Smooth muscle cell (in vitro differentiated cells): ENCODE data around the gene CYP8B1. TPM values are rescaled to one million over a fixed set of nuclear protein-coding genes. Genes with fewer than 3 reads are reported as not detected.

Source experiments
- DNase-seq: peaks from one replicate; lab custom pipeline; 2025; ENCODE audit not compliant: unreplicated experiment; lab: John Stamatoyannopoulos, UW
- H2AFZ ChIP-seq: fragments of 200-600 bp; sonication (generic); 2 replicates; pipeline ENCODE4 v1.6.0; 2016; ENCODE audit warnings: antibody characterized with exemption, low read depth, mild to moderate bottlenecking
- H3F3A ChIP-seq: fragments of 200-600 bp; sonication (generic); 2 replicates; pipeline ENCODE4 v1.6.0; 2017; ENCODE audit warnings: antibody characterized with exemption, low read depth
- H3K27ac ChIP-seq: fragments of 200-600 bp; sonication (generic); 2 replicates; pipeline ENCODE4 v1.5.1; 2016; ENCODE audit warnings: low read depth, mild to moderate bottlenecking
- H3K27me3 ChIP-seq: fragments of 200-600 bp; sonication (generic); 2 replicates; pipeline ENCODE4 v1.6.1; 2016; ENCODE audit warnings: low read depth, mild to moderate bottlenecking
- H3K36me3 ChIP-seq: fragments of 200-600 bp; sonication (generic); 2 replicates; pipeline ENCODE4 v1.5.1; 2016; ENCODE audit warnings: low read depth
- H3K4me1 ChIP-seq: fragments of 200-600 bp; sonication (generic); 2 replicates; pipeline ENCODE4 v1.5.1; 2016; ENCODE audit warnings: low read depth
- H3K4me2 ChIP-seq: fragments of 200-600 bp; sonication (generic); 2 replicates; pipeline ENCODE4 v1.6.0; 2016; ENCODE audit warnings: mild to moderate bottlenecking
- H3K4me3 ChIP-seq: fragments of 200-600 bp; sonication (generic); 2 replicates; pipeline ENCODE4 v1.5.1; 2016; ENCODE audit warnings: mild to moderate bottlenecking
- H3K79me2 ChIP-seq: fragments of 200-600 bp; sonication (generic); 2 replicates; pipeline ENCODE4 v1.6.0; 2016; ENCODE audit warnings: low read depth, mild to moderate bottlenecking
- H3K9ac ChIP-seq: fragments of 200-600 bp; sonication (generic); 2 replicates; pipeline ENCODE4 v1.6.0; 2016; ENCODE audit warnings: low read depth
- H3K9me3 ChIP-seq: fragments of 200-600 bp; sonication (generic); replicated peaks from 2 replicates; pipeline ENCODE4 v1.5.1; 2016; ENCODE audit warnings: low read depth
- H4K20me1 ChIP-seq: fragments of 200-600 bp; sonication (generic); 2 replicates; pipeline ENCODE4 v1.6.0; 2016; ENCODE audit warnings: low read depth
- WGBS: methylation state at CpG from one replicate; pipeline ENCODE4 v1.1.7; 2016; ENCODE audit warnings: low lambda C conversion rate; 5-methylcytosine and 5-hydroxymethylcytosine counted together
- polyA plus RNA-seq: library from polyadenylated mRNA; unstranded; fragments of >200 nt; fragmentation: Nextera tagmentation; extraction: Ambion mirVana; gene quantifications from 2 replicates; pipeline ENCODE4 v1.2.1, GENCODE V29; 2016
- total RNA-seq: library from RNA; depleted of rRNA; stranded (reverse); fragments of >200 nt; gene quantifications from 2 replicates; pipeline ENCODE4 v1.2.3, GENCODE V29; 2014
- TF ChIP-seq, protein P1 (sequence below): fragments of 200-600 bp; sonication (generic); IDR thresholded peaks from 2 replicates; pipeline ENCODE4 v1.5.1; 2017; ENCODE audit warnings: borderline replicate concordance, mild to moderate bottlenecking, antibody characterized with exemption; ENCODE audit not compliant: insufficient read depth, poor library complexity, severe bottlenecking

CYP8B1 gene
- total and polyA plus RNA-seq, 2 experiments from 2014 or later, result not detected

DNA sequence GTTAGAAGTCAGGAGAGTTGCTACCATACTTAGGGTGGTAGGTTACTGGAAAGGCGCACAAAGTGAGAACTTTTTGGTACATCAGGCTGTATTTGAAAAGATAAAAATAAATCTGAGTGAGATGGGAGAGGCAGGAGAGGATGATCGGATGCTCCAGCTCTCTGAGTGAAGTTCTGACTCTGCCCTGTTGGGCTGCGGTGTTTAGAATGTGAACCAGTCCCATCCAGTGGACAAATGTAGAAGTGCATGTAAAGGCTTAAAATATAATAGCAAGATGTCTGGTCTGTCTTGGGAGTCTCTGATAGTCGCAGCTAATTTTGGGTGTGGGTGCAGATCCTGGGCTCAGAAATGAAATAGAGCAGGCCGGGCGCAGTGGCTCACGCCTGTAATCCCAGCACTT, 36.1 kb downstream of the CYP8B1 start:
- no peaks in the 10 kb centered on the region for H4K20me1 ChIP-seq
- H3K4me1 ChIP-seq, result no peaks in the 10 kb centered on the region
- no peak for DNase-seq
- TF ChIP-seq, protein P1, sequence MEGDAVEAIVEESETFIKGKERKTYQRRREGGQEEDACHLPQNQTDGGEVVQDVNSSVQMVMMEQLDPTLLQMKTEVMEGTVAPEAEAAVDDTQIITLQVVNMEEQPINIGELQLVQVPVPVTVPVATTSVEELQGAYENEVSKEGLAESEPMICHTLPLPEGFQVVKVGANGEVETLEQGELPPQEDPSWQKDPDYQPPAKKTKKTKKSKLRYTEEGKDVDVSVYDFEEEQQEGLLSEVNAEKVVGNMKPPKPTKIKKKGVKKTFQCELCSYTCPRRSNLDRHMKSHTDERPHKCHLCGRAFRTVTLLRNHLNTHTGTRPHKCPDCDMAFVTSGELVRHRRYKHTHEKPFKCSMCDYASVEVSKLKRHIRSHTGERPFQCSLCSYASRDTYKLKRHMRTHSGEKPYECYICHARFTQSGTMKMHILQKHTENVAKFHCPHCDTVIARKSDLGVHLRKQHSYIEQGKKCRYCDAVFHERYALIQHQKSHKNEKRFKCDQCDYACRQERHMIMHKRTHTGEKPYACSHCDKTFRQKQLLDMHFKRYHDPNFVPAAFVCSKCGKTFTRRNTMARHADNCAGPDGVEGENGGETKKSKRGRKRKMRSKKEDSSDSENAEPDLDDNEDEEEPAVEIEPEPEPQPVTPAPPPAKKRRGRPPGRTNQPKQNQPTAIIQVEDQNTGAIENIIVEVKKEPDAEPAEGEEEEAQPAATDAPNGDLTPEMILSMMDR, result peak; percentile 62
- H3K4me2 ChIP-seq, result no peak overlapping the region
- no peaks in the 10 kb centered on the region for H3K36me3 ChIP-seq
- no peaks in the 10 kb centered on the region for H3K9me3 ChIP-seq
- H3K79me2 ChIP-seq, result no peaks in the 10 kb centered on the region
- H3K4me3 ChIP-seq, result no peak overlapping the region
- no peaks in the 10 kb centered on the region for H3K27me3 ChIP-seq
- 70% methylated on average over 7 of the region's 7 CpGs for WGBS
- no peak overlapping the region for H3K27ac ChIP-seq
- no peak overlapping the region for H3K9ac ChIP-seq
- no peaks in the 10 kb centered on the region for H3F3A ChIP-seq
- no peak overlapping the region for H2AFZ ChIP-seq

DNA sequence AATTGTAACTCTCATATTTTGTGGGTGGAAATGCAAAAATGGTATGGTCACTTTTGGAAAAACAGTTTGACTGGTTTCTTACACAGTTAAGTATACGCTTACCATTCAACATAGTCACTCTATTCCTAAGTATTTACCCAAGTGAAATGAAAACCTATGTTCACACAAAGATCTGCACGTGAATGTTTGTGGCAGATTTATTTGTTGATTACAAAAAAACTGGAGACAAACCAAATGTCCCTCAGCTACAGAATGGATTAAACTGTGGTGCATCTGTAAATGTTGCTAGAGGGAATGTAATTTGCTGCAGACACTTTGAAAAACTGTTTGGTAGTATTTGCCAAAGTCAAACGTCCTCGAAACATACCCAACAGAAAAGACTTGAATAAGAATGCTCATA, 37.1 kb downstream of the CYP8B1 start:
- TF ChIP-seq, protein P1, result no peak
- no peak overlapping the region for H3K9ac ChIP-seq
- H3K4me2 ChIP-seq, result no peak overlapping the region
- 85% methylated on average over 4 of the region's 4 CpGs for WGBS
- H2AFZ ChIP-seq, result no peak overlapping the region
- H3K36me3 ChIP-seq, result no peaks in the 10 kb centered on the region
- H4K20me1 ChIP-seq, result no peaks in the 10 kb centered on the region
- no peak overlapping the region for H3K4me3 ChIP-seq
- H3F3A ChIP-seq, result no peaks in the 10 kb centered on the region
- no peaks in the 10 kb centered on the region for H3K27me3 ChIP-seq
- no peak overlapping the region for H3K27ac ChIP-seq
- H3K9me3 ChIP-seq, result no peaks in the 10 kb centered on the region
- H3K79me2 ChIP-seq, result no peaks in the 10 kb centered on the region
- DNase-seq, result no peak
- H3K4me1 ChIP-seq, result no peaks in the 10 kb centered on the region

DNA sequence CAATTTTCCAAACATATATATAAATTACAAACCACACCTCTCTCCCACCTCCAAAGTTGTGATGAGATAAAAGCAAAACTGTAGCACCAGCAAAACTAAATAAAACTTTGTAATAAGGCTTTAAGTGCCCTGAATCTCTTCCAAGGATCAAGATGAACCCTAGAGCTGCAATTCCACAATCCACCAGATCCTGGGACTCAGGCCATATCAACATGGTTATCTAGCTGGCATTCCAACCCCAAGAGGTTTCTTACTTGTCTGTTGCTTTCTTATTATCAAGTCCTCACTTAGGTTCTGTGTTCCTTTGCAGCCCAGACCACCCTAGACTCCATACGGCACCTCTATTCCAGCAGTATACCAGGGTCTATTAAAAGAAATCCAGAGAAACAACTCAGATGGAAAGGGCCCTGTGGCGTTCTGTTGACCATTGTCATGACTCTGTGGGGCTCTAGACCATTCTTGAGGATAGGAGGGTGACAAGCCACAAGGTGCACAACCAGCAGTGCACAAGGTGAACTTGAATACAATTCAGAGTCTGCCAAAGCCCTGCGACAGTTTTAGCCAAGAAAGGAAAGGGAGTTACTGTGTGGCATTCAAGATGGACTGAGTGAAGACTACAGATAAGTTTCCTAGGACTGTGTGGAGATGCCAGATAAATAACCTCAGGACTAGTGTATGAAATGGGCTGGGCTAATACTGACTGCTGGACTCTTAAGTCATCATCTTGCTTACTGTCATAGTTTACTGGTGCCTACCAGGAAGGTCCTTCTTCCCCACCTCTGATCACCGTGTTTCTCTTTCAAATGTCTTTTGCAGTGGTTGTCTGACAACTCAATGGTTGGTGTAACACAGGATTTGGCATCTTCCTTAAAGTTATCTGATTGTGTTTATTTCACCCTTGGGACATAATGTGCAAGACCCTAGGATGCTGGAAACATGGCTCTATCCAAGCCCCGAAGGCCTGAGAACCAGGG, 39.2 kb downstream of the CYP8B1 start:
- Histone ChIP-seq H3K4me3 (no peak overlapping the region), H4K20me1 (no peaks in the 10 kb centered on the region)
- WGBS, result 97% methylated on average over 5 of the region's 5 CpGs

More for the DNA sequence above, 39.2 kb downstream of the CYP8B1 start:
- no peak overlapping the region for H3K4me2 ChIP-seq
- DNase-seq, result no peak
- no peaks in the 10 kb centered on the region for H3K9me3 ChIP-seq
- H3K36me3 ChIP-seq, result no peaks in the 10 kb centered on the region
- no peaks in the 10 kb centered on the region for H3K79me2 ChIP-seq
- H2AFZ ChIP-seq, result no peak overlapping the region
- H3K9ac ChIP-seq, result no peak overlapping the region
- no peaks in the 10 kb centered on the region for H3K27me3 ChIP-seq
- TF ChIP-seq, protein P1, result no peak
- H3K4me1 ChIP-seq, result no peaks in the 10 kb centered on the region
- no peaks in the 10 kb centered on the region for H3F3A ChIP-seq
- no peak overlapping the region for H3K27ac ChIP-seq
